ENCODE measurements around the gene TRIM52. TPM values are rescaled to one million over a fixed set of nuclear protein-coding genes. Genes with fewer than 3 reads are reported as not detected.
A peak's percentile ranks its signal among the peaks of the same experiment; 100 is the strongest.

TRIM52 gene
- total and polyA plus RNA-seq, 9 of the 15 experiments (the other 6 are each of a cell fraction or from before 2014, with no cell fraction given): 3.3 to 21.9 (median 13.5) TPM

GRCh38 chr5:181243564-181244343, 17.2 kb downstream of the TRIM52 start, which contains the start of gene RACK1 (continued):
- TF ChIP-seq CLOCK (CRISPR knock-in tag; IDR thresholded peaks at IDR 0.05; ENCODE audit: borderline replicate concordance): no peak
- TF ChIP-seq THRAP3 (IDR thresholded peaks at IDR 0.05; ENCODE audit: borderline replicate concordance): 0 out of 2 replicates have a peak, but pooled peaks have one; percentile 38
- TF ChIP-seq CTCF (IDR thresholded peaks at IDR 0.05 in 2 of 3, conservative IDR thresholded peaks at IDR 0.05 in 1 of 3; ENCODE audit: insufficient read depth in 2 of 3, low read depth in 1 of 3, low read length in 3 of 3): no peak
- no peak for TF ChIP-seq FOSL1 (tag; conservative IDR thresholded peaks at IDR 0.05)
- peak; percentile 63 for TF ChIP-seq RBM22 (IDR thresholded peaks at IDR 0.05; ENCODE audit: low read depth, low read length, poor library complexity, severe bottlenecking)
- TF ChIP-seq NFE2 (IDR thresholded peaks at IDR 0.05; ENCODE audit: low read depth): no peak
- TF ChIP-seq GABPA (tag; conservative IDR thresholded peaks at IDR 0.05; ENCODE audit: low read depth): peak; percentile 99
- peak; percentile 27; the same call in 1 of the 2 replicates for TF ChIP-seq EP300 (IDR thresholded peaks at IDR 0.05; ENCODE audit: low read length)
- no peak for TF ChIP-seq DACH1 (IDR thresholded peaks at IDR 0.05; ENCODE audit: partially characterized antibody)
- TF ChIP-seq MEIS2 (IDR thresholded peaks at IDR 0.05; ENCODE audit: partially characterized antibody): no peak
- TF ChIP-seq CXXC5 (CRISPR knock-in tag; IDR thresholded peaks at IDR 0.05): 0 out of 2 replicates have a peak, but pooled peaks have one; percentile 11
- TF ChIP-seq KAT8 (IDR thresholded peaks at IDR 0.05; ENCODE audit: low read depth): peak; percentile 71
- 0 out of 2 replicates have a peak, but pooled peaks have one; percentile 7 for TF ChIP-seq HES1 (IDR thresholded peaks at IDR 0.05; ENCODE audit: low read depth)
- no peak; the same call in 1 of the 2 replicates for TF ChIP-seq ZNF143 (CRISPR knock-in tag; IDR thresholded peaks at IDR 0.05)
- TF ChIP-seq AFF4 (CRISPR knock-in tag; IDR thresholded peaks at IDR 0.05): peak; percentile 98
- TF ChIP-seq ATF1 (CRISPR knock-in tag; IDR thresholded peaks at IDR 0.05): no peak
- TF ChIP-seq ATF1 (tag; IDR thresholded peaks at IDR 0.05): peak; percentile 66
- peak; percentile 80 for TF ChIP-seq PHF20 (IDR thresholded peaks at IDR 0.05; ENCODE audit: partially characterized antibody)
